NB4 (cell line): Measurements from ENCODE around the gene JAK1.

ENCODE experiments used
- CTCF ChIP-seq: IDR thresholded peaks from one replicate; pipeline ENCODE4 v1.5.1; 2012; ENCODE audit warnings: low read depth, low read length
- POLR2A ChIP-seq: IDR thresholded peaks from 2 replicates; pipeline ENCODE4 v1.6.1; 2011; ENCODE audit warnings: mild to moderate bottlenecking; ENCODE audit not compliant: insufficient read length; ENCODE audit errors: extremely low read depth

GRCh38 chr1:64811131-64811530, 155.2 kb downstream of the JAK1 start:
- no peak for TF ChIP-seq POLR2A
- TF ChIP-seq CTCF = no peak
